CD4-positive, alpha-beta T cell treated with Interleukin-17A for 4 hours (primary cell): ENCODE measurements around the gene POP5.

Source experiments
- DNase-seq: peaks from one replicate; pipeline ENCODE4 v3.0.0-alpha.2; 2020; ENCODE audit warnings: mixed read lengths

The POP5 gene

GRCh38 chr12:120588948-120589930 lies 8.0 kb upstream of the POP5 start:
- no peak for DNase-seq

- DNase-seq = no peak
These were observed 7.2 kb upstream of the POP5 start for GRCh38 chr12:120588371-120588770.

GRCh38 chr12:120586860-120587259 lies 5.7 kb upstream of the POP5 start:
- DNase-seq = no peak

- DNase-seq = no peak
These were observed 5.0 kb upstream of the POP5 start for GRCh38 chr12:120586206-120586605.

- peak; percentile 70 for DNase-seq
These were observed 3.3 kb upstream of the POP5 start for GRCh38 chr12:120584343-120585149.

GRCh38 chr12:120583478-120584030 lies 2.4 kb upstream of the POP5 start:
- DNase-seq = peak; percentile 87

- DNase-seq = no peak
These were observed 796 bp upstream of the POP5 start for GRCh38 chr12:120581998-120582397.

GRCh38 chr12:120579179-120579578 lies 2.0 kb downstream of the POP5 start:
- no peak for DNase-seq

GRCh38 chr12:120574106-120574505 lies 7.1 kb downstream of the POP5 start:
- no peak for DNase-seq

GRCh38 chr12:120573560-120573959 lies 7.6 kb downstream of the POP5 start:
- DNase-seq = no peak

GRCh38 chr12:120571299-120571698 lies 9.9 kb downstream of the POP5 start:
- no peak for DNase-seq

- DNase-seq = no peak
These were observed 17.7 kb downstream of the POP5 start for GRCh38 chr12:120563495-120563894.

- no peak for DNase-seq
These were observed 18.3 kb downstream of the POP5 start for GRCh38 chr12:120562906-120563305.

- no peak for DNase-seq
These were observed 23.6 kb downstream of the POP5 start for GRCh38 chr12:120557589-120557988.

- DNase-seq = no peak
These were observed 26.5 kb downstream of the POP5 start for GRCh38 chr12:120554678-120555077.

- no peak for DNase-seq
These were observed 35.2 kb downstream of the POP5 start for GRCh38 chr12:120546050-120546386.

GRCh38 chr12:120544691-120545090 lies 36.5 kb downstream of the POP5 start:
- no peak for DNase-seq

GRCh38 chr12:120542166-120542565 lies 39.0 kb downstream of the POP5 start:
- no peak for DNase-seq

GRCh38 chr12:120540445-120540844 lies 40.8 kb downstream of the POP5 start:
- no peak for DNase-seq

- DNase-seq = no peak
These were observed 41.9 kb downstream of the POP5 start for GRCh38 chr12:120539303-120539702.

- DNase-seq = no peak
These were observed 42.7 kb downstream of the POP5 start for GRCh38 chr12:120538281-120539156.

GRCh38 chr12:120537856-120538220 lies 43.4 kb downstream of the POP5 start:
- no peak for DNase-seq
